Measurements from ENCODE around the gene PURA.

Gene PURA

GRCh38 chr5:140141241-140141640 lies 27.3 kb downstream of the PURA start:
- peaks cover 13 to 17% (median 16%) of the 10 kb centered on the region in 11 experiments for H3K27me3 ChIP-seq
- H3K36me3 ChIP-seq, result no peaks in the 10 kb centered on the region
- H4K20me1 ChIP-seq, result peaks cover 5 to 28% (median 14%) of the 10 kb centered on the region in 11 experiments; a peak in 14 of 22 replicates
- no peaks in the 10 kb centered on the region for H3K9me3 ChIP-seq (replicated peaks in 1 of 11)
- peaks cover 8 to 40% (median 34%) of the 10 kb centered on the region in 10 experiments; a peak in 19 of 20 replicates for H3K4me1 ChIP-seq
- no peak overlapping the region for H3K4me2 ChIP-seq
- H3K4me3 ChIP-seq, result no peak overlapping the region
- TF ChIP-seq Cebpa-rat (IDR thresholded peaks at IDR 0.05), result no peak
- H3K27ac ChIP-seq, result no peak overlapping the region
- no peak overlapping the region for H3K9ac ChIP-seq

GRCh38 chr5:140142246-140142645 lies 28.3 kb downstream of the PURA start:
- Histone ChIP-seq H3K9me3 (replicated peaks in 1 of 11) (no peaks in the 10 kb centered on the region), H3K4me1 (peaks cover 13 to 34% (median 29%) of the 10 kb centered on the region in 10 experiments; a peak in 19 of 20 replicates), H3K27ac (no peak overlapping the region), H3K4me2 (no peak overlapping the region), H3K9ac (no peak overlapping the region), H3K27me3 (peaks cover 23 to 27% (median 26%) of the 10 kb centered on the region in 11 experiments), H3K4me3 (no peak overlapping the region), H3K36me3 (no peaks in the 10 kb centered on the region), H4K20me1 (peaks cover 8 to 35% (median 20%) of the 10 kb centered on the region in 11 experiments; a peak in 14 of 22 replicates)
- no peak for TF ChIP-seq Cebpa-rat (IDR thresholded peaks at IDR 0.05)

GRCh38 chr5:140142856-140143255 lies 28.9 kb downstream of the PURA start:
- no peak for TF ChIP-seq Cebpa-rat (IDR thresholded peaks at IDR 0.05)
- Histone ChIP-seq H3K4me2 (no peak overlapping the region), H3K4me1 (peaks cover 13 to 33% (median 23%) of the 10 kb centered on the region in 10 experiments; a peak in 19 of 20 replicates), H3K27me3 (peaks cover 29 to 33% (median 32%) of the 10 kb centered on the region in 11 experiments), H3K36me3 (no peaks in the 10 kb centered on the region), H3K9ac (no peak overlapping the region), H3K4me3 (no peak overlapping the region), H4K20me1 (peaks cover 8 to 41% (median 20%) of the 10 kb centered on the region in 11 experiments; a peak in 14 of 22 replicates), H3K27ac (no peak overlapping the region), H3K9me3 (replicated peaks in 1 of 11) (no peaks in the 10 kb centered on the region)

GRCh38 chr5:140143521-140144258 lies 29.8 kb downstream of the PURA start:
- Histone ChIP-seq H4K20me1 (peaks cover 8 to 41% (median 20%) of the 10 kb centered on the region in 11 experiments; a peak in 14 of 22 replicates), H3K9ac (no peak overlapping the region), H3K4me1 (peaks cover 13 to 29% (median 20%) of the 10 kb centered on the region in 10 experiments; a peak in 19 of 20 replicates), H3K36me3 (no peaks in the 10 kb centered on the region), H3K4me2 (no peak overlapping the region), H3K4me3 (no peak overlapping the region), H3K27ac (no peak overlapping the region), H3K9me3 (replicated peaks in 1 of 11) (no peaks in the 10 kb centered on the region), H3K27me3 (peaks cover 37 to 42% (median 40%) of the 10 kb centered on the region in 11 experiments)
- TF ChIP-seq Cebpa-rat (IDR thresholded peaks at IDR 0.05), result no peak

- Histone ChIP-seq H3K4me2 (peak overlapping the region; percentile 86 to 99 (median 95)), H3K9ac (no peak overlapping the region), H3K9me3 (replicated peaks in 1 of 11) (no peaks in the 10 kb centered on the region), H3K27me3 (peaks cover 38 to 44% (median 41%) of the 10 kb centered on the region in 11 experiments), H4K20me1 (peaks cover 8 to 41% (median 20%) of the 10 kb centered on the region in 11 experiments; a peak in 14 of 22 replicates), H3K27ac (no peak overlapping the region), H3K36me3 (no peaks in the 10 kb centered on the region), H3K4me1 (peaks cover 13 to 39% (median 29%) of the 10 kb centered on the region in 10 experiments; a peak in 19 of 20 replicates), H3K4me3 (peak overlapping the region in 6 of 10 experiments; percentile 50 to 67 (median 60); a peak in 8 of 20 replicates)
- no peak for TF ChIP-seq Cebpa-rat (IDR thresholded peaks at IDR 0.05)
These were observed 31.3 kb downstream of the PURA start for GRCh38 chr5:140145256-140145655.

- H4K20me1 ChIP-seq, result peaks cover 8 to 41% (median 20%) of the 10 kb centered on the region in 11 experiments; a peak in 14 of 22 replicates
- peaks cover 38 to 44% (median 41%) of the 10 kb centered on the region in 11 experiments for H3K27me3 ChIP-seq
- TF ChIP-seq Cebpa-rat (IDR thresholded peaks at IDR 0.05), result no peak
- H3K4me3 ChIP-seq, result peak overlapping the region; percentile 46 to 67 (median 58)
- no peaks in the 10 kb centered on the region for H3K9me3 ChIP-seq (replicated peaks in 1 of 11)
- peak overlapping the region in 10 of 11 experiments; percentile 13 to 58 (median 47); a peak in 17 of 22 replicates for H3K9ac ChIP-seq
- H3K36me3 ChIP-seq, result no peaks in the 10 kb centered on the region
- H3K4me1 ChIP-seq, result peaks cover 13 to 41% (median 31%) of the 10 kb centered on the region in 10 experiments; a peak in 19 of 20 replicates
- H3K27ac ChIP-seq, result no peak overlapping the region
- peak overlapping the region; percentile 86 to 99 (median 95) for H3K4me2 ChIP-seq
These were observed 32.1 kb downstream of the PURA start for GRCh38 chr5:140145818-140146522.

- Histone ChIP-seq H3K4me3 (peak overlapping the region; percentile 46 to 67 (median 58); a peak in 19 of 20 replicates), H4K20me1 (peaks cover 8 to 41% (median 20%) of the 10 kb centered on the region in 11 experiments; a peak in 14 of 22 replicates), H3K9ac (peak overlapping the region in 9 of 11 experiments; percentile 24 to 58 (median 48); a peak in 11 of 22 replicates), H3K4me1 (peaks cover 13 to 46% (median 34%) of the 10 kb centered on the region in 10 experiments; a peak in 19 of 20 replicates), H3K4me2 (peak overlapping the region; percentile 86 to 99 (median 95)), H3K9me3 (replicated peaks in 1 of 11) (no peaks in the 10 kb centered on the region), H3K27me3 (peaks cover 38 to 44% (median 41%) of the 10 kb centered on the region in 11 experiments), H3K27ac (no peak overlapping the region), H3K36me3 (no peaks in the 10 kb centered on the region)
- TF ChIP-seq Cebpa-rat (IDR thresholded peaks at IDR 0.05), result no peak
These were observed 32.6 kb downstream of the PURA start for GRCh38 chr5:140146523-140146842.

- H3K4me1 ChIP-seq, result peaks cover 14 to 56% (median 44%) of the 10 kb centered on the region in 10 experiments
- H3K4me3 ChIP-seq, result no peak overlapping the region
- no peaks in the 10 kb centered on the region for H3K9me3 ChIP-seq (replicated peaks in 1 of 11)
- no peak overlapping the region for H3K4me2 ChIP-seq
- no peak overlapping the region for H3K27ac ChIP-seq
- no peaks in the 10 kb centered on the region for H3K36me3 ChIP-seq
- no peak for TF ChIP-seq Cebpa-rat (IDR thresholded peaks at IDR 0.05)
- peaks cover 38 to 44% (median 41%) of the 10 kb centered on the region in 11 experiments for H3K27me3 ChIP-seq
- H3K9ac ChIP-seq, result no peak overlapping the region
- peaks cover 8 to 41% (median 20%) of the 10 kb centered on the region in 11 experiments; a peak in 14 of 22 replicates for H4K20me1 ChIP-seq
These were observed 33.6 kb downstream of the PURA start for GRCh38 chr5:140147460-140147859.

GRCh38 chr5:140148508-140148907 lies 34.6 kb downstream of the PURA start:
- no peak overlapping the region for H3K9ac ChIP-seq
- TF ChIP-seq Cebpa-rat (IDR thresholded peaks at IDR 0.05), result no peak
- H3K9me3 ChIP-seq (replicated peaks in 1 of 11), result no peaks in the 10 kb centered on the region
- peaks cover 8 to 38% (median 20%) of the 10 kb centered on the region in 11 experiments; a peak in 14 of 22 replicates for H4K20me1 ChIP-seq
- no peak overlapping the region for H3K4me3 ChIP-seq
- peaks cover 24 to 66% (median 54%) of the 10 kb centered on the region in 10 experiments for H3K4me1 ChIP-seq
- H3K4me2 ChIP-seq, result no peak overlapping the region
- no peaks in the 10 kb centered on the region for H3K36me3 ChIP-seq
- H3K27me3 ChIP-seq, result peaks cover 38 to 44% (median 41%) of the 10 kb centered on the region in 11 experiments
- H3K27ac ChIP-seq, result no peak overlapping the region
